Cardiac septum (tissue), 1 donor: ENCODE results near the gene MRPL41. TPM values are rescaled to one million over a fixed set of nuclear protein-coding genes. Genes with fewer than 3 reads are reported as not detected.
"Not testable (repeated sequence)": the region's sequence is repeated elsewhere in the genome, so short reads cannot be mapped to it uniquely, and the experiment has no call there.

ENCODE experiments used
- DNase-seq: peaks from one replicate; pipeline ENCODE4 v3.0.0-alpha.2; 2020; ENCODE audit warnings: low spot score
- intact Hi-C: fragments of 100-400 bp; cut with DNase I; formaldehyde crosslinking; loops from one replicate; pipeline ENCODE4 v1.14.0; 2022
- long read RNA-seq: library from polyadenylated mRNA; unstranded; transcript quantifications from one replicate; pipeline ENCODE4 v2.0.0, GENCODE V29; 2021
- total RNA-seq: library from RNA; stranded (reverse); fragmentation: NEBNext Ultra II Directional; extraction: Animal tissue kit (Norgen Biotek cat#: 25700); gene quantifications from one replicate; pipeline ENCODE4 v1.2.1, GENCODE V29; 2021
- donor health status: DM: no; HTN: no; CAD: no.

The MRPL41 gene
- total RNA-seq: 184 TPM
- long read RNA-seq, transcript MRPL41-201 (2 exons, 1,262 nt): major isoform, 352 of 358 reads
- long read RNA-seq, partial matches to known transcripts: 6 of 358 reads
- long read RNA-seq, other reads (novel, unspliced or antisense): 0 of 358 reads

- intact Hi-C loops: loop anchor here (2.0 kb wide), 1 partner anchor 27 kb away; the partner anchor contains the start of gene DPH7
- peak; percentile 95 for DNase-seq
Measured at GRCh38 chr9:137551264-137552021, at the start of gene MRPL41. MRPL41 (plus strand) TSS chr9:137551879; CDS start chr9:137552082, 203 bp downstream.

GRCh38 chr9:137502008-137502911, 49.4 kb upstream of the MRPL41 start:
- DNase-seq: no peak
- intact Hi-C loops: no loop called here

- no peak for DNase-seq
- intact Hi-C loops: no loop called here
Measured at GRCh38 chr9:137504432-137504777, 47.3 kb upstream of the MRPL41 start.

GRCh38 chr9:137505421-137506140, 46.1 kb upstream of the MRPL41 start:
- intact Hi-C loops: no loop called here
- DNase-seq: no peak

- intact Hi-C loops: no loop called here
- no peak for DNase-seq
Measured at GRCh38 chr9:137506274-137506673, 45.4 kb upstream of the MRPL41 start.

- DNase-seq: no peak
- intact Hi-C loops: no loop called here
Measured at GRCh38 chr9:137506702-137507171, 44.9 kb upstream of the MRPL41 start.

- intact Hi-C loops: no loop called here
- no peak for DNase-seq
Measured at GRCh38 chr9:137509198-137509597, 42.5 kb upstream of the MRPL41 start.

- intact Hi-C loops, DNase-seq: not testable (repeated sequence)
Measured at GRCh38 chr9:137511126-137511525, 40.6 kb upstream of the MRPL41 start.

- no peak for DNase-seq
- intact Hi-C loops: no loop called here
Measured at GRCh38 chr9:137511758-137512463, 39.8 kb upstream of the MRPL41 start.

- intact Hi-C loops, DNase-seq: not testable (repeated sequence)
Measured at GRCh38 chr9:137513136-137513535, 38.5 kb upstream of the MRPL41 start.

- DNase-seq, intact Hi-C loops: not testable (repeated sequence)
Measured at GRCh38 chr9:137513801-137514570, 37.7 kb upstream of the MRPL41 start.

- intact Hi-C loops: no loop called here
- DNase-seq: no peak
Measured at GRCh38 chr9:137514691-137515337, 36.9 kb upstream of the MRPL41 start.

- DNase-seq: no peak
- intact Hi-C loops: no loop called here
Measured at GRCh38 chr9:137515338-137515724, 36.3 kb upstream of the MRPL41 start.

GRCh38 chr9:137516144-137516917, 35.3 kb upstream of the MRPL41 start:
- intact Hi-C loops: no loop called here
- DNase-seq: no peak

- DNase-seq, intact Hi-C loops: not testable (repeated sequence)
Measured at GRCh38 chr9:137518661-137519459, 32.8 kb upstream of the MRPL41 start.

GRCh38 chr9:137519553-137519952, 32.1 kb upstream of the MRPL41 start:
- intact Hi-C loops: no loop called here
- DNase-seq: no peak
